ENCODE results near the gene LRRC28. TPM values are rescaled to one million over a fixed set of nuclear protein-coding genes. Genes with fewer than 3 reads are reported as not detected.

Gene LRRC28
- total and polyA plus RNA-seq, 9 of the 15 experiments (the other 6 are each of a cell fraction or from before 2014, with no cell fraction given) = 5.5 to 17.4 (median 7.9) TPM

DNA sequence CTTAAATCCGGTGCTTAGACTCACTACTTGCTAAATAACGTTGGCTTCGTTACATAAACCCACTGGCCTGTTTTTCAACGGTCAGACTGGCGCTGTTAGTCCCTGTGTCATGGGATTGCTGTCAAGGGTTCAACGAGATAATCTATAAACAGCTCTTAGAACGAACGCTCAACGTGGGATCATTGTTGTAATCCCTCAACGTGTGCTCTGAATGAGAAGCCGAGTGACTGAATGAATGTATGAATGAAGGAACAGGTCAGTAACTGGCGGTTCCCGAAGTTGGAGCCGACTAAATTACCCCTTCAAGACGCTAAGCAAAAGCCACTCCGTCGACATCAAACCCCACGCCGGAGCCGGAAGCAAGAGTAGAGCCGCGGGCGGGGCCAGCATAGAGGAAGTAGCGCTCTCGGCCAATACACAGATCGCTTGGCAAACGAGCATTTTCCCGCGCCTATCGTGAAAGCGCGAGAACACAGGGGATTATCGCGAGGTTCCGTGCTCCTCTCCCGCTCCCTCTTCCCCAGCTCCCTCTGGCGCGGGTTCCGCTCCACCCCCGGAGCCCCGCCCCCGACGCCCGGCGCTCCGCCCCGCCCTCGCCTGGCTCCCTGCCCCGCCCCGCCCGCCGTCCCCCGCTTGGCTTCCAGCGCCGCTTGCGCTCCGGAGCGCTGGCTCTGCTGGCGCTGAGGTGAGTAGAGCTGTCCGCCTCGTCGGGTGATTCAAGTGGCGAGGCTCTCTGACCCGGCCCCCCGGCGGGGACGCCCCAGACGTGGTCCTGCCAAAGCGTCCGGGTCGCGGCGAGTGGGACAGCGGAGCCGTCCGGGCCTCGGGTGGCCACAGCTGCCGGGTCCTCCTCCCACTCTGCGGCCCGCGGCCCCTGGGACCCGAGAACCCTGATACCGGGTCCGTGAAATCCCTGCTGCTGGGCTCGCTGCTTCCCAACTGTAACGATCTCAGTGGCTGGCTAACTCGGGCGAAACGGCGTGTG is at the start of gene LRRC28 (continued):
- TF ChIP-seq ZNF140 (CRISPR knock-in tag; IDR thresholded peaks at IDR 0.05) (no peak), ZBTB34 (CRISPR knock-in tag; IDR thresholded peaks at IDR 0.05) (no peak), SP1 (CRISPR knock-in tag; IDR thresholded peaks at IDR 0.05) (no peak; the same call in 1 of the 2 replicates), DNMT1 (IDR thresholded peaks at IDR 0.05) (no peak), ILK (tag; IDR thresholded peaks at IDR 0.05; ENCODE audit: borderline replicate concordance, low read depth) (no peak), CHCHD3 (CRISPR knock-in tag; IDR thresholded peaks at IDR 0.05) (no peak), RBM34 (IDR thresholded peaks at IDR 0.05; ENCODE audit: borderline replicate concordance, insufficient read depth, low read length) (no peak), HDAC3 (IDR thresholded peaks at IDR 0.05; ENCODE audit: borderline replicate concordance, partially characterized antibody) (no peak), NEUROD1 (IDR thresholded peaks at IDR 0.05; ENCODE audit: borderline replicate concordance, low read depth, low read length, partially characterized antibody) (peak; percentile 84), ZFP36 (IDR thresholded peaks at IDR 0.05; ENCODE audit: low read depth, low read length, partially characterized antibody) (no peak), ATF7 (IDR thresholded peaks at IDR 0.05) (peak; percentile 56; the same call in 1 of the 2 replicates), MIER1 (IDR thresholded peaks at IDR 0.05; ENCODE audit: low read depth) (0 out of 2 replicates have a peak, but pooled peaks have one; percentile 3), TAF7 (tag; IDR thresholded peaks at IDR 0.05) (peak; percentile 92), EHMT2 (IDR thresholded peaks at IDR 0.05) (peak; percentile 94), PRMT5 (CRISPR knock-in tag; IDR thresholded peaks at IDR 0.05) (no peak), ZNF311 (CRISPR knock-in tag; IDR thresholded peaks at IDR 0.05) (no peak), MAFK (IDR thresholded peaks at IDR 0.05; ENCODE audit: low read length) (no peak)
- TF ChIP-seq, protein P1, sequence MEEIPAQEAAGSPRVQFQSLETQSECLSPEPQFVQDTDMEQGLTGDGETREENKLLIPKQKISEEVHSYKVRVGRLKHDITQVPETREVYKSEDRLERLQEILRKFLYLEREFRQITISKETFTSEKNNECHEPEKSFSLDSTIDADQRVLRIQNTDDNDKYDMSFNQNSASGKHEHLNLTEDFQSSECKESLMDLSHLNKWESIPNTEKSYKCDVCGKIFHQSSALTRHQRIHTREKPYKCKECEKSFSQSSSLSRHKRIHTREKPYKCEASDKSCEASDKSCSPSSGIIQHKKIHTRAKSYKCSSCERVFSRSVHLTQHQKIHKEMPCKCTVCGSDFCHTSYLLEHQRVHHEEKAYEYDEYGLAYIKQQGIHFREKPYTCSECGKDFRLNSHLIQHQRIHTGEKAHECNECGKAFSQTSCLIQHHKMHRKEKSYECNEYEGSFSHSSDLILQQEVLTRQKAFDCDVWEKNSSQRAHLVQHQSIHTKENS (CRISPR knock-in tag; IDR thresholded peaks at IDR 0.05) = no peak
- TF ChIP-seq, protein P2, sequence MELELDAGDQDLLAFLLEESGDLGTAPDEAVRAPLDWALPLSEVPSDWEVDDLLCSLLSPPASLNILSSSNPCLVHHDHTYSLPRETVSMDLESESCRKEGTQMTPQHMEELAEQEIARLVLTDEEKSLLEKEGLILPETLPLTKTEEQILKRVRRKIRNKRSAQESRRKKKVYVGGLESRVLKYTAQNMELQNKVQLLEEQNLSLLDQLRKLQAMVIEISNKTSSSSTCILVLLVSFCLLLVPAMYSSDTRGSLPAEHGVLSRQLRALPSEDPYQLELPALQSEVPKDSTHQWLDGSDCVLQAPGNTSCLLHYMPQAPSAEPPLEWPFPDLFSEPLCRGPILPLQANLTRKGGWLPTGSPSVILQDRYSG (tag; conservative IDR thresholded peaks at IDR 0.05; ENCODE audit: low read depth) = peak; percentile 89
- TF ChIP-seq, protein P3, sequence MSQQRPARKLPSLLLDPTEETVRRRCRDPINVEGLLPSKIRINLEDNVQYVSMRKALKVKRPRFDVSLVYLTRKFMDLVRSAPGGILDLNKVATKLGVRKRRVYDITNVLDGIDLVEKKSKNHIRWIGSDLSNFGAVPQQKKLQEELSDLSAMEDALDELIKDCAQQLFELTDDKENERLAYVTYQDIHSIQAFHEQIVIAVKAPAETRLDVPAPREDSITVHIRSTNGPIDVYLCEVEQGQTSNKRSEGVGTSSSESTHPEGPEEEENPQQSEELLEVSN (IDR thresholded peaks at IDR 0.05; ENCODE audit: borderline replicate concordance in 1 of 2, extremely low read depth in 1 of 2, insufficient read depth in 1 of 2, insufficient read length in 1 of 2, low read depth in 1 of 2, low read length in 1 of 2, poor library complexity in 1 of 2, severe bottlenecking in 1 of 2) = peak; percentile 89 to 91
- TF ChIP-seq, protein P4, sequence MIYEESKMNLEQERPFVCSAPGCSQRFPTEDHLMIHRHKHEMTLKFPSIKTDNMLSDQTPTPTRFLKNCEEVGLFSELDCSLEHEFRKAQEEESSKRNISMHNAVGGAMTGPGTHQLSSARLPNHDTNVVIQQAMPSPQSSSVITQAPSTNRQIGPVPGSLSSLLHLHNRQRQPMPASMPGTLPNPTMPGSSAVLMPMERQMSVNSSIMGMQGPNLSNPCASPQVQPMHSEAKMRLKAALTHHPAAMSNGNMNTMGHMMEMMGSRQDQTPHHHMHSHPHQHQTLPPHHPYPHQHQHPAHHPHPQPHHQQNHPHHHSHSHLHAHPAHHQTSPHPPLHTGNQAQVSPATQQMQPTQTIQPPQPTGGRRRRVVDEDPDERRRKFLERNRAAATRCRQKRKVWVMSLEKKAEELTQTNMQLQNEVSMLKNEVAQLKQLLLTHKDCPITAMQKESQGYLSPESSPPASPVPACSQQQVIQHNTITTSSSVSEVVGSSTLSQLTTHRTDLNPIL (CRISPR knock-in tag; IDR thresholded peaks at IDR 0.05) = no peak

All from K562 (cell line).